ENCODE data around the gene ADAMTSL2. TPM values are rescaled to one million over a fixed set of nuclear protein-coding genes. Genes with fewer than 3 reads are reported as not detected.

ADAMTSL2 gene
- total RNA-seq, 1 experiment from 2014 or later = 0.87 TPM

DNA sequence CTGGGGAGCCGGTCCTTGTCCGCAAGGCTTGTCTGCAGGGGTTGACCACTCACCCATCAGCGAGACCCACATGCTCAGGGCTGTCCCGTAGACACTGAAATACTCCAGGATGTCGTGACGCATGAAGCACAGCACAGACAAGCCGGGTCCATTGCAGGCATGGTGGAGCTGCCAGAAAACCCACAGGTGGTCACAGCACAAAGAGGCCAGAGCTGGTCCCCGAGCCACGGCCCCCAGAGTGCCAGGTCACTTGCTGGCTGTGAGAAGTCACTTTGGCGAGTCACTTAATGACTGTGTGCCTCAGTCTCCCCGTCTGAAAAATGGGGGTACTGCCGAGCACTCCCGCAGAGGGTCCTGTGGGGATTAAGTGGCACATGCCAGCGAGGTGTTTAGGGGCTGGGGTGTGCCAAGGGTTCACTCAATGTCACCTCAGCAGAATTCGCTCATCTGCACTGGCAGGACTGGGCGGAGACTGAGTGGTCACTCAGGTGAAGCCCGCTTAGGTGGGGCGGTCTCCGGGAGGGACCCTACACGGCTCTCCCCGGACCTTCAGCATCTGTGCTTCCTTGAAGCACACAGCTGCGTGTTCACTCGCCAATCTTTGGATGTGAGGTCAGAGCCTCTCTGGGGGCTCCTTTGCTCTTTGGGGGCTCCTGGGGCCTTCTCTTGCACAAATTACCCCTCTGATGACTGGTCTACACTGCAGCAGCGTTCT lies 14.2 kb upstream of the ADAMTSL2 start (continued):
- TF ChIP-seq, protein P1, sequence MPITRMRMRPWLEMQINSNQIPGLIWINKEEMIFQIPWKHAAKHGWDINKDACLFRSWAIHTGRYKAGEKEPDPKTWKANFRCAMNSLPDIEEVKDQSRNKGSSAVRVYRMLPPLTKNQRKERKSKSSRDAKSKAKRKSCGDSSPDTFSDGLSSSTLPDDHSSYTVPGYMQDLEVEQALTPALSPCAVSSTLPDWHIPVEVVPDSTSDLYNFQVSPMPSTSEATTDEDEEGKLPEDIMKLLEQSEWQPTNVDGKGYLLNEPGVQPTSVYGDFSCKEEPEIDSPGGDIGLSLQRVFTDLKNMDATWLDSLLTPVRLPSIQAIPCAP (CRISPR knock-in tag; IDR thresholded peaks at IDR 0.05) = no peak

DNA sequence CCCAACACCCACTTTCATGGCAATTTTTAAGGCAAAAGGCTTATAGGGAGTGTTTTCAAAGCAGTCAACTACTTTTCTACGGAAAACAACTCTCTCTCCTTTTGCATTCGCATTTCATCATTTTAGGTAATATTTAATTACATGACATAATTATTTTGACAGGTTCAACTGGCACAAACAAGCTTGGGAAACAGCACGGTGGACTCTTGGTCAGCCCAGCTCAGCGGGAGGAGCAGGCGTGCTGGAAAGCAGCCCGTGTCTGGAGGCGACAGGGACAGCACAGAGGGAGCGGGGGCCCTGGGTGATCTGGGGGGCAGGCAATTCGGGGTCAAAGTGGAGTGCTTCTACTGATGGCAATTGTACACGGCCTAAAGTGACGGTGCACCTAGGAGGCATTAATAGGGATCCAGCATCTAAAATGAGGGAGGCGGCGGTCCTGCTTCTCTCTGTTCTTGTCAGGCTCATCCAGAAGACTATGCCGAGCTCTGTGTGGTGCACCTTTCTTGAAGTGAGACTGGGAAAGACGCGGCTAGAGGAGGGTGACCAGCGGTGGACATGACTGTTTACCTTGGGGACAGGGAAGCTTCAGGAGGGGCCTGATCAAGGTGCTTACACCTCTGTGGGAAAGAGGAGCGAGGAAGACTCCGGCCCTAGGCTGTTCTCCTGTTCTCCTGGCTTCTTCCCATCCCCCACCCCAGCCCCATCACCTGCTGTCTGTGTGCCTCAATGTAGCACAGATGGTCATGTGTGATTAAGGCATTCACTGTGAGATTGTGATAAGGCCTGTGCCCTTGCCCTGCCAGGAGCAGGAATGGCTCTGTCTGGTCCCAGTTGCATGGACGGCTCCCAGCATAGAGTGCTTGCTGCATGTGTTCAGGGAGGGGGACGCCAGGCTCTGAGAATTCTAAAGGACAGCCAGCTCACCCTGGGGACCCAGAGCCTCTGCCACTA lies 13.1 kb upstream of the ADAMTSL2 start:
- ChIA-PET CTCF (no interaction called here), POLR2A (no interaction called here)
- no peak overlapping the region for H3K4me3 Mint-ChIP-seq
- ATAC-seq (no peak), DNase-seq (ENCODE audit: low spot score) (no peak)
- no peak overlapping the region for H3K27ac Mint-ChIP-seq
- H3K9me3 Mint-ChIP-seq = no peaks in the 10 kb centered on the region
- no peaks in the 10 kb centered on the region for H3K36me3 Mint-ChIP-seq
- H3K4me1 Mint-ChIP-seq = peaks cover 11% of the 10 kb centered on the region
- peaks cover 2% of the 10 kb centered on the region; the same call in 1 of the 2 replicates for H3K27me3 Mint-ChIP-seq (ENCODE audit: low read depth)
- TF ChIP-seq MXD4 (CRISPR knock-in tag; IDR thresholded peaks at IDR 0.05; ENCODE audit: borderline replicate concordance) = no peak
- TF ChIP-seq CDX4 (CRISPR knock-in tag; IDR thresholded peaks at IDR 0.05; ENCODE audit: borderline replicate concordance) = no peak
- no peak for TF ChIP-seq PREB (CRISPR knock-in tag; IDR thresholded peaks at IDR 0.05; ENCODE audit: borderline replicate concordance)
- TF ChIP-seq KAT7 (CRISPR knock-in tag; IDR thresholded peaks at IDR 0.05; ENCODE audit: borderline replicate concordance) = no peak
- no peak for TF ChIP-seq ZNF232 (CRISPR knock-in tag; IDR thresholded peaks at IDR 0.05)
- TF ChIP-seq, protein P2, sequence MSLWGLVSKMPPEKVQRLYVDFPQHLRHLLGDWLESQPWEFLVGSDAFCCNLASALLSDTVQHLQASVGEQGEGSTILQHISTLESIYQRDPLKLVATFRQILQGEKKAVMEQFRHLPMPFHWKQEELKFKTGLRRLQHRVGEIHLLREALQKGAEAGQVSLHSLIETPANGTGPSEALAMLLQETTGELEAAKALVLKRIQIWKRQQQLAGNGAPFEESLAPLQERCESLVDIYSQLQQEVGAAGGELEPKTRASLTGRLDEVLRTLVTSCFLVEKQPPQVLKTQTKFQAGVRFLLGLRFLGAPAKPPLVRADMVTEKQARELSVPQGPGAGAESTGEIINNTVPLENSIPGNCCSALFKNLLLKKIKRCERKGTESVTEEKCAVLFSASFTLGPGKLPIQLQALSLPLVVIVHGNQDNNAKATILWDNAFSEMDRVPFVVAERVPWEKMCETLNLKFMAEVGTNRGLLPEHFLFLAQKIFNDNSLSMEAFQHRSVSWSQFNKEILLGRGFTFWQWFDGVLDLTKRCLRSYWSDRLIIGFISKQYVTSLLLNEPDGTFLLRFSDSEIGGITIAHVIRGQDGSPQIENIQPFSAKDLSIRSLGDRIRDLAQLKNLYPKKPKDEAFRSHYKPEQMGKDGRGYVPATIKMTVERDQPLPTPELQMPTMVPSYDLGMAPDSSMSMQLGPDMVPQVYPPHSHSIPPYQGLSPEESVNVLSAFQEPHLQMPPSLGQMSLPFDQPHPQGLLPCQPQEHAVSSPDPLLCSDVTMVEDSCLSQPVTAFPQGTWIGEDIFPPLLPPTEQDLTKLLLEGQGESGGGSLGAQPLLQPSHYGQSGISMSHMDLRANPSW (CRISPR knock-in tag; conservative IDR thresholded peaks at IDR 0.05; ENCODE audit: low read depth) = no peak
- TF ChIP-seq JUN (CRISPR knock-in tag; IDR thresholded peaks at IDR 0.05) = no peak
- TF ChIP-seq ZNF138 (CRISPR knock-in tag; conservative IDR thresholded peaks at IDR 0.05) = no peak
- TF ChIP-seq ZNF671 (CRISPR knock-in tag; IDR thresholded peaks at IDR 0.05) = no peak
- TF ChIP-seq USF1 (CRISPR knock-in tag; IDR thresholded peaks at IDR 0.05) = no peak
- TF ChIP-seq SOX15 (CRISPR knock-in tag; IDR thresholded peaks at IDR 0.05) = no peak
- TF ChIP-seq OVOL2 (CRISPR knock-in tag; IDR thresholded peaks at IDR 0.05; ENCODE audit: borderline replicate concordance) = no peak
- no peak for TF ChIP-seq AFF4 (CRISPR knock-in tag; IDR thresholded peaks at IDR 0.05; ENCODE audit: borderline replicate concordance)
- TF ChIP-seq NR3C1 (CRISPR knock-in tag; conservative IDR thresholded peaks at IDR 0.05; ENCODE audit: low read depth) = no peak
- TF ChIP-seq NR1H2 (CRISPR knock-in tag; IDR thresholded peaks at IDR 0.05) = no peak
- no peak for TF ChIP-seq ZBTB43 (CRISPR knock-in tag; IDR thresholded peaks at IDR 0.05)
